GM19240 (cell line): ENCODE measurements around the gene HMOX2.

Source experiments
- DNase-seq: peaks from one replicate; pipeline ENCODE4 v3.0.0; 2011; ENCODE audit warnings: low spot score; ENCODE audit not compliant: insufficient read length

The HMOX2 gene, protein sequence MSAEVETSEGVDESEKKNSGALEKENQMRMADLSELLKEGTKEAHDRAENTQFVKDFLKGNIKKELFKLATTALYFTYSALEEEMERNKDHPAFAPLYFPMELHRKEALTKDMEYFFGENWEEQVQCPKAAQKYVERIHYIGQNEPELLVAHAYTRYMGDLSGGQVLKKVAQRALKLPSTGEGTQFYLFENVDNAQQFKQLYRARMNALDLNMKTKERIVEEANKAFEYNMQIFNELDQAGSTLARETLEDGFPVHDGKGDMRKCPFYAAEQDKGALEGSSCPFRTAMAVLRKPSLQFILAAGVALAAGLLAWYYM

DNA sequence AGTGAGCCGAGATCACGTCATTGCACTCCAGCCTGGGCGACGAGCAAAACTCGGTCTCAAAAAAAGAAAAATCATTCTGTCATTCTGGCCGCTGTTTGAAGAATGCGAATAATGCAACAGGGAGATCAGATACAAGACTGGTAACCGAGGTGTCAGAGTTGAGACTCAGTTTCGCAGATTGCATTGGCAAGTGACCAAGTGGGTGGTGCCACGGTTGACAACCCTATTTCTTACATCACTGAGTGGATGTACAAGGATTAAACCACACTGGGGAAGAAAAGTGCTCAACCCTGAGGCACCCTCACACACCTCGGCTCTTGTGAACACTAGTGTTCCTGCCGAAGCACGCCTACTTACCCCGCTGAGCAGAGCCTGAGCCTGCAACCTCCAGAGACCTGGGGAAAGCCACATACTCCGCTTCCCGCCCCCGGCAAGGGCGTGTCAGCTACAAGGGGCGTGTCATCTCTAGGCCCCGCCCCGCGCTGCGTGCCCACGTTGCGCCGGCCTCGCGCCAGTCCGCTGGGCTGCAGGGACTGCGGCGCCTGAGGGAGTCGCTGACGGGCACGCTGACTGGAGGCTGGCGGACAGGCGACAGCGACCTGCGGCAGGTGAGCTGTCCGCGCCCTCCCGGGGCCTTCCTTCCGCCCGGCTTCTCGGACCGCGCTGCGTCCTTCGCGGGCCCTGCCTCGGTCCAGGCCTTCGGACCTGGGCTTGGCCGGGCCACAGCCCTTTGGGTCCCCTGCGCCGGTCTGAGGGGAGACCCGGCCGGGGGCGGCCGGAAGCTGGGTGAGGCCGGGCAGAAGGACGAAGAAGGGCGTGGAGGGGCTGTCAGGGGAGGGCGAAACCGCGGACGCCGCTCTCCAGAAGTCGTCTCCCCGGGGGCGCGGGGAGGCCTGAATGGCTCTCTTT is at the start of gene HMOX2:
Gene HMOX2 (plus strand): TSS at position 519 of the 909 bp plus-strand sequence. CDS start 29,127 bp downstream, outside the sequence.
- DNase-seq: peak; percentile 90

GRCh38 chr16:4426722-4427372 is 49.4 kb upstream of the HMOX2 start:
- DNase-seq: no peak

DNA sequence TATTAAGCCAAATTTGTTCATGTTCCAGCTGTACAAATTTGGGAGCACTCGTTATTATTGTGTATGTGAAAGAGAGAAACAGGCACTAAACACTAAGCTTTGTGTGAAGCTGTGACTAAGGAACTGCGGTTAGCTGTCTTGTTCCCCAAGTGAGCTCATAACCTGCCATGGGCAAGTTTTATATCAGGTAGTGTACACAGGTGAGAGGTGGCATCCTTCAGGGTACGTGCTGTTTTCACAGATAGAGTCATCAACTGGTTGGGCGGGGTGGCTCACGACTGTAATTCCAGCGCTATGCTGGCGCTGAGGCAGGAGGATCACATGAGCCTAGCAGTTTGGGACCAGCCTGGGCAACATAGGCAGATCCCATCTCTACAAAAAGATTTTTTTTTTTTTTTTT is 47.7 kb upstream of the HMOX2 start:
- no peak for DNase-seq

DNA sequence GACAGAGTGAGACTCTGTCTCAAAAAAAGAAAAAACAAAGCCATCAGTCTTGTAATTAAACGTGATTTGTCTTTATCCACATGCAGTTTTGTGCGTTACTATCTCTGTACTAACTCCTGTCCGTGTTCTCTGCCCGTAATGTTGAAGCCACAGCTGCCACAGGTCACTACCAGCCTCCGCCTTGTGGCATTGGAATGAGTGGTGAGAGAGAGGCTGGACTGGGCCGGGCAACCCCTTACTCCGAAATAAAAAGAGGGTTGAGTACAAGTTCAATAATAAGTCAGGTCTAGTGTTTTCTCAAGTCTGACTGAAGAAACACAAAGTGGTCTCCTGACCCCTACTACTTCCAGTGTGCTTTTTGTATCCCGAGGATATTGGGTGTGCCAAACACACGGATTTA is 45.2 kb upstream of the HMOX2 start:
- no peak for DNase-seq

GRCh38 chr16:4433228-4433627 is 43.0 kb upstream of the HMOX2 start:
- DNase-seq: no peak

GRCh38 chr16:4433914-4434787 is 42.0 kb upstream of the HMOX2 start:
- no peak for DNase-seq

GRCh38 chr16:4435337-4436067 is 40.7 kb upstream of the HMOX2 start:
- DNase-seq: no peak

- no peak for DNase-seq
Measured at GRCh38 chr16:4437366-4437765, 38.8 kb upstream of the HMOX2 start.

DNA sequence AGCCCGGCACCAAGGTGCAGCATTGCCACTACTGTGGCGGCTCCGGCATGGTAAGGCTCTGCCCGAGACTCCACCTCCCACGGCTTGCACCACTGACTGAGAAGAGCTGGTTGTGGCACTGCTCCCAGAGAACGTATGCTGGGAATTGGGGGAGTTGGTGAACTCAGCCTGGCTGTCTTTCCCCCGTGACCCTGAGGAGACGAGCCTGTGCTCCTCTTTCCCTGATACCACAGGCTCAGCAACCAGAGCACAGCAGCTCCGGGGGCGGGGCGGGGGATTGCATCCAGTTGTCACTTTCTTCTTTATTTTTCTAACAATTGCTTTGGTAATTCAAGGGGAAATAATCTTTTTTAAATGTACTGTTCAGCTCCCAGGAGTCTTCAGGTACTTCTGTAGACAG is 33.8 kb upstream of the HMOX2 start:
- no peak for DNase-seq

- DNase-seq: no peak
Measured at GRCh38 chr16:4443271-4443670, 32.9 kb upstream of the HMOX2 start.

DNA sequence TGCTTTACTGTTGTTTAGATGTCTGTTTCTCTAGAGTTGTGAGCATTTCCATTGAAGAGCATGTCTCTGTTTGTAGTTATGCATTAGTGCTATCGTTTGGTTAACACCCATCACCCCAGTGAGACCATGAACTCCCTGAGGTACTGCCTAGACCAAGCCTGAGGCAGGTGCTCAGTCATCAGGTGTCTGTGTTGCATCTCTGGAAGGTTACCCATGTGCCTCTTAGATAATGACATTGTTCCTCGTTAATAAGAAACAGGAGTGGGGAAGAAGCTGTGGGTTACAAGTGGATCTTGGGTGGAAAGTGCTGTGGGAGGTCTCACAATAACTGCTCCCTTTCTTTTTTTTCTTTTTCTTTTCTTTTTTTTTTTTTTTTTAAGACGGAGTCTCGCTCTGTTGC is 32.2 kb upstream of the HMOX2 start:
- no peak for DNase-seq

GRCh38 chr16:4450430-4450829 is 25.8 kb upstream of the HMOX2 start:
- DNase-seq: no peak

GRCh38 chr16:4450931-4451519 is 25.2 kb upstream of the HMOX2 start:
- DNase-seq: no peak

DNA sequence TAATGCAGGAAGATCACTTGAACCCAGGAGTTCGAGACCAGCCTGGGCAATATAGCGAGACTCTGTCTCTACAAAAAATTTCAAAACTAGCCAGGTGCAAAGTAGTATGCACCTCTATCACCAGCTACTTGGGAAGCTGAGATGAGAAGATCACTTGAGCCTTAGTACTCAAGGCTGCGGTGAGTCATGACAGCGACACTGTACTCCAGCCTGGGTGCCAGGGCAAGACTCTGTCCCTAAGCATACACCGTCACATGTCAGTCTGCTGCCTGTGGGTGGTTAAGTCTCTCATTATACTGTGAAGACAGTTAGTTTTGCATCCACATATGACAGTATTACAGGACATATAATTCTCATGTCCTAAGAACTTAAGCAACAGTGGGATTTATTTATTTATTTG is 23.5 kb upstream of the HMOX2 start:
- no peak for DNase-seq

- no peak for DNase-seq
Measured at GRCh38 chr16:4454623-4455022, 21.6 kb upstream of the HMOX2 start.

DNA sequence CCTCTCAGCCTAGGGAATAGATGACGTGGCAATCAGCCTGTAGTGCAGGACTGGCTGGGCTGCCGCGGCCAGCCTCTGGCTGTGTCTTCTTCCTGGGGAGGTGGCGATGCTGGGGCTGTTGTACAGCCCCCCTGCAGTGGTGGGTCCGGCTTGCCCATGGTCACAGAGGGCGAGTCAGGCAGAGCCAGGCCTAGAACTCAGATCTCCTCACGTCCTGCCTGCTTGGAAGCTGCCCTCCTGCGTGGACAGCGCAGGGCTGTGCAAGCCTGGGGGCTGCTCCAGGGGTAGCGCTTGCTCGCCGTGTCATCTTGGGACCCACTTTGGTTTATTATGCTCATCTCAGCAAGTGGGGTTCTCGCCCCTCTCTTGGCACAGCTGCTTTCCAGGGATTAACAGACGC is 21.1 kb upstream of the HMOX2 start:
- no peak for DNase-seq

DNA sequence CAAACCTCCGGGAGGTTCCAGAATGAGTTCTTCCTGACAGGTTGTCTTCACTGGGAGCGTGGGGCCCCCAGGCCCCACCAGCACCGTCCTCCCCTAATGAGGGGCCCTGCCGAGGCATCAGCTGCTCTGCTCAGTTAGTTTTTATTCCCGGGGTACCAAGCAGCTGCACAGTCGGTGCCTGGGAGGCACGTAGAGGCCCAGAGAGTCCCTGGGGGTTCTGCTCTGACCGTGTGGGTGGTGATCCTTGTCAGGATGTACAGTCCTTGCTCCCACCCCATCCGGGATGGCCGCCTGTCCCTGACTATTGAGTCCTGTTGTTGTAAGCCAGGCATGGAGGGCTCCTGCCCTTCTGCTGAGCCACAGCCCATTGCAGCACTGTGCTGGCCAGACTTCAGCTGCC is 20.2 kb upstream of the HMOX2 start:
- DNase-seq: no peak

DNA sequence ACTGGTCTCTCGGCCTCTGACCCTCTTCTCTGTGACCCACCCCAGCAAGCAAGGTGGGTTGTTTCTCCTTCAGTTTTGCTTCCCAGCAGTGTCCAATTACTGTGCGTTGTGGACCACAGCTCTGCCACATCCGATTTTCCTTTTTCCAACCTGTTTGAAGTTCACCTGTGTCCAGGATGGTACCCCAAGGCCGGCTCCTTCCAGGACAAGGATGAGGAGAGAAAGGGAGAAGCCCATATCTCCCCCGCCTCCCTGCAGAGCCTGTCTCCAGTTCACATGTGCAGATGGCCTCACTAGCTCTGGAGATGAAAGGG is 15.3 kb upstream of the HMOX2 start:
- no peak for DNase-seq

- no peak for DNase-seq
Measured at GRCh38 chr16:4461250-4462085, 14.7 kb upstream of the HMOX2 start.
